H1 (cell line): Measurements from ENCODE around the gene AGRP. TPM values are rescaled to one million over a fixed set of nuclear protein-coding genes. Genes with fewer than 3 reads are reported as not detected.

Experiments used
- CTCF ChIA-PET: fragments of 300-600 bp; sonication (Branson Sonifier 250); formaldehyde crosslinking; loops from one replicate; lab custom pipeline; 2021; ENCODE audit not compliant: partially characterized antibody; lab: Charles Lee
- POLR2A ChIA-PET: fragments of 300-600 bp; sonication (Branson Sonifier 250); formaldehyde crosslinking; loops from one replicate; lab custom pipeline; 2021; ENCODE audit warnings: inconsistent platforms; ENCODE audit not compliant: partially characterized antibody; lab: Charles Lee
- DNase-seq, 2 experiments: peaks; one replicate each; pipeline versions ENCODE4 v3.0.0 to v3.0.0-alpha.2; 2010 to 2022; ENCODE audit warnings: low spot score in 2 of 2, low read depth in 1 of 2, mixed read lengths in 1 of 2
- FAIRE-seq: peaks from 2 replicates; lab custom pipeline; 2011; peaks lifted over from hg19 to GRCh38; lab: Jason Lieb, UNC
- H2AFZ ChIP-seq: 2 replicates; pipeline ENCODE4 v1.8.1; 2012; ENCODE audit warnings: low read length, inconsistent platforms
- H2AK5ac ChIP-seq: 2 replicates; pipeline ENCODE4 v1.6.1; 2013; ENCODE audit warnings: low read depth, low read length
- H2BK120ac ChIP-seq: replicated peaks from 2 replicates; pipeline ENCODE3; 2013; ENCODE audit warnings: low read depth, low read length, inconsistent platforms
- H2BK12ac ChIP-seq: 2 replicates; pipeline ENCODE4 v1.6.1; 2013; ENCODE audit warnings: low read depth, low read length
- H2BK15ac ChIP-seq: 2 replicates; pipeline ENCODE4 v1.6.1; 2013; ENCODE audit warnings: low read length
- H2BK20ac ChIP-seq: 2 replicates; pipeline ENCODE4 v1.6.1; 2013; ENCODE audit warnings: low read length
- H2BK5ac ChIP-seq: 2 replicates; pipeline ENCODE4 v1.6.1; 2013; ENCODE audit warnings: low read depth, low read length
- H3K14ac ChIP-seq: 2 replicates; pipeline ENCODE4 v1.6.1; 2013; ENCODE audit warnings: inconsistent platforms; ENCODE audit not compliant: insufficient read length
- H3K18ac ChIP-seq: 2 replicates; pipeline ENCODE4 v1.6.1; 2013; ENCODE audit warnings: low read length; ENCODE audit errors: extremely low read depth
- H3K23ac ChIP-seq: 2 replicates; pipeline ENCODE4 v1.6.1; 2013; ENCODE audit warnings: inconsistent platforms; ENCODE audit not compliant: insufficient read length
- H3K23me2 ChIP-seq: 2 replicates; pipeline ENCODE4 v1.6.1; 2013; ENCODE audit warnings: low read depth, low read length
- H3K27ac ChIP-seq: 2 replicates; pipeline ENCODE4 v1.6.1; 2011; ENCODE audit warnings: low read depth, low read length, inconsistent platforms
- H3K27me3 ChIP-seq, 4 experiments: replicated peaks in 1 of 4; 1 replicate in 1 of 4; 2 replicates in 3 of 4; pipeline versions ENCODE4 v1.6.1 to v1.8.1; 2011 to 2013; ENCODE audit warnings: low read length in 3 of 4, mild to moderate bottlenecking in 3 of 4, inconsistent platforms in 2 of 4, mixed read lengths in 2 of 4, moderate library complexity in 1 of 4; ENCODE audit not compliant: control insufficient read depth in 3 of 4, insufficient read depth in 3 of 4; ENCODE audit errors: extremely low read depth in 1 of 4
- H3K36me3 ChIP-seq, 4 experiments: 2 replicates each; pipeline versions ENCODE4 v1.6.1 to v1.8.1; 2011 to 2013; ENCODE audit warnings: mild to moderate bottlenecking in 4 of 4, low read length in 3 of 4, moderate library complexity in 2 of 4, control low read depth in 1 of 4, inconsistent platforms in 1 of 4; ENCODE audit not compliant: insufficient read depth in 4 of 4, control insufficient read depth in 2 of 4
- H3K4ac ChIP-seq: replicated peaks from 2 replicates; pipeline ENCODE3; 2013; ENCODE audit warnings: low read length, low read depth, mixed read lengths, inconsistent platforms; ENCODE audit not compliant: insufficient read length
- H3K4me1 ChIP-seq, 4 experiments: replicated peaks in 1 of 4; 1 replicate in 1 of 4; 2 replicates in 3 of 4; pipeline versions ENCODE4 v1.6.1 to v1.8.1; 2011 to 2013; ENCODE audit warnings: low read length in 3 of 4, inconsistent platforms in 2 of 4, mixed read lengths in 1 of 4; ENCODE audit not compliant: insufficient read depth in 4 of 4, control insufficient read depth in 3 of 4
- H3K4me2 ChIP-seq, 2 experiments: 2 replicates each; pipeline versions ENCODE4 v1.6.1 to v1.8.1; 2011 to 2013; ENCODE audit warnings: low read depth in 2 of 2, low read length in 2 of 2, control low read depth in 1 of 2, inconsistent platforms in 1 of 2, mild to moderate bottlenecking in 1 of 2; ENCODE audit not compliant: insufficient read depth in 1 of 2
- H3K4me3 ChIP-seq, 4 experiments: fragments of 200-600, 300-600 bp in 1 of 4; sonication (generic), shearing (Covaris generic), sonication (Bioruptor Twin) in 1 of 4; 2 replicates each; pipeline versions ENCODE4 v1.5.1 to v1.8.1; 2011 to 2016; ENCODE audit warnings: low read length in 4 of 4, low read depth in 3 of 4, control low read depth in 2 of 4, inconsistent platforms in 2 of 4, mild to moderate bottlenecking in 2 of 4, mixed read lengths in 1 of 4, moderate library complexity in 1 of 4; ENCODE audit not compliant: insufficient read depth in 2 of 4; ENCODE audit errors: extremely low read depth in 1 of 4
- H3K56ac ChIP-seq: replicated peaks from 2 replicates; pipeline ENCODE3; 2013; ENCODE audit warnings: low read depth, mild to moderate bottlenecking, mixed read lengths, low read length, inconsistent platforms; ENCODE audit not compliant: insufficient read length
- H3K79me1 ChIP-seq: 2 replicates; pipeline ENCODE4 v1.6.1; 2013; ENCODE audit warnings: low read depth, low read length, control low read depth
- H3K79me2 ChIP-seq, 2 experiments: 2 replicates each; pipeline versions ENCODE4 v1.6.1 to v1.8.1; 2012 to 2013; ENCODE audit warnings: low read length in 2 of 2, mild to moderate bottlenecking in 2 of 2, inconsistent platforms in 1 of 2; ENCODE audit not compliant: insufficient read depth in 2 of 2, control insufficient read depth in 1 of 2
- H3K9ac ChIP-seq, 4 experiments: replicated peaks in 1 of 4; 1 replicate in 1 of 4; 2 replicates in 3 of 4; pipeline versions ENCODE4 v1.6.1 to v1.8.1; 2011 to 2013; ENCODE audit warnings: low read depth in 3 of 4, low read length in 3 of 4, control low read depth in 2 of 4, mild to moderate bottlenecking in 2 of 4, moderate library complexity in 2 of 4, inconsistent platforms in 1 of 4; ENCODE audit errors: extremely low read depth in 1 of 4
- H3K9me3 ChIP-seq, 2 experiments: 2 replicates each; pipeline versions ENCODE4 v1.6.1 to v1.8.1; 2012 to 2013; ENCODE audit warnings: mild to moderate bottlenecking in 2 of 2, moderate library complexity in 2 of 2, control low read depth in 1 of 2, inconsistent platforms in 1 of 2, low read depth in 1 of 2, low read length in 1 of 2, mixed read lengths in 1 of 2; ENCODE audit not compliant: insufficient read depth in 2 of 2
- H4K20me1 ChIP-seq, 2 experiments: replicated peaks in 1 of 2; 2 replicates each; pipeline versions ENCODE3 to v1.8.1; 2011 to 2013; ENCODE audit warnings: inconsistent platforms in 2 of 2, low read length in 2 of 2, mild to moderate bottlenecking in 1 of 2; ENCODE audit not compliant: insufficient read depth in 2 of 2, control insufficient read depth in 1 of 2
- H4K5ac ChIP-seq: 2 replicates; pipeline ENCODE4 v1.6.1; 2013; ENCODE audit warnings: low read length, low read depth, mixed read lengths, inconsistent platforms; ENCODE audit not compliant: insufficient read length
- H4K8ac ChIP-seq: 2 replicates; pipeline ENCODE4 v1.8.0; 2013; ENCODE audit warnings: mild to moderate bottlenecking, moderate library complexity, low read length, inconsistent platforms; ENCODE audit not compliant: insufficient read depth; ENCODE audit errors: extremely low read depth
- H4K91ac ChIP-seq: replicated peaks from 2 replicates; pipeline ENCODE3; 2013; ENCODE audit warnings: low read length, mixed read lengths, inconsistent platforms; ENCODE audit not compliant: insufficient read length
- HDAC2 ChIP-seq, 2 experiments: fragments of 300-600 bp in 1 of 2; sonication (generic) in 1 of 2; IDR thresholded peaks; 2 replicates each; pipeline ENCODE4 v1.6.1; 2011 to 2012; ENCODE audit warnings: low read depth in 2 of 2, low read length in 2 of 2, mild to moderate bottlenecking in 2 of 2, moderate library complexity in 2 of 2, borderline replicate concordance in 1 of 2, inconsistent platforms in 1 of 2
- JUN ChIP-seq: IDR thresholded peaks from 2 replicates; pipeline ENCODE4 v1.6.1; 2011; ENCODE audit warnings: low read depth, mild to moderate bottlenecking, improper control_type of control experiment, low read length
- KDM1A ChIP-seq: fragments of 200-600, 300-600 bp; sonication (generic); IDR thresholded peaks from 2 replicates; pipeline ENCODE4 v1.7.1; 2016; ENCODE audit warnings: mild to moderate bottlenecking, low read length, borderline replicate concordance
- KDM4A ChIP-seq: IDR thresholded peaks from one replicate; pipeline ENCODE4 v1.7.1; 2012; ENCODE audit warnings: low read depth, mild to moderate bottlenecking, moderate library complexity, low read length, inconsistent platforms; ENCODE audit not compliant: severe bottlenecking
- KDM5A ChIP-seq: fragments of 200-600 bp; IDR thresholded peaks from 2 replicates; pipeline ENCODE4 v1.7.1; 2012; ENCODE audit warnings: mild to moderate bottlenecking, low read length, inconsistent platforms, mixed read lengths
- MAFK ChIP-seq: IDR thresholded peaks from 2 replicates; pipeline ENCODE4 v1.6.1; 2012; ENCODE audit warnings: low read depth, mild to moderate bottlenecking, improper control_type of control experiment, low read length
- RXRA ChIP-seq: IDR thresholded peaks from 2 replicates; pipeline ENCODE4 v1.6.1; 2011; ENCODE audit warnings: low read depth, mild to moderate bottlenecking, low read length, moderate library complexity; ENCODE audit not compliant: insufficient read depth
- SP4 ChIP-seq: IDR thresholded peaks from 2 replicates; pipeline ENCODE4 v1.6.1; 2012; ENCODE audit warnings: low read length, inconsistent platforms
- TAF1 ChIP-seq: IDR thresholded peaks from 2 replicates; pipeline ENCODE4 v1.6.1; 2011; ENCODE audit warnings: mild to moderate bottlenecking, low read depth, low read length
- TBP ChIP-seq: IDR thresholded peaks from 2 replicates; pipeline ENCODE4 v1.6.1; 2011; ENCODE audit warnings: low read depth, low read length, improper control_type of control experiment
- WGBS, 2 experiments: shearing (Covaris generic) in 1 of 2; methylation state at CpG; one replicate each; pipeline versions ENCODE4 v1.1.6 to v1.1.7; 2013 to 2015; ENCODE audit warnings: low lambda C conversion rate in 2 of 2, mixed read lengths in 2 of 2, inconsistent platforms in 1 of 2, low coverage in 1 of 2, missing lambda C conversion rate in 1 of 2; ENCODE audit not compliant: insufficient replicate concordance in 2 of 2, insufficient coverage in 1 of 2, insufficient read length in 1 of 2; ENCODE audit errors: extremely low coverage in 1 of 2, missing lambda C conversion rate in 1 of 2; 5-methylcytosine and 5-hydroxymethylcytosine counted together
- polyA plus RNA-seq, 7 experiments: library from polyadenylated mRNA; depleted of rRNA in 3 of 7; stranded (reverse) in 5 of 7; unstranded in 2 of 7; fragments of >200 nt in 5 of 7; fragments of 200-250 nt in 2 of 7; gene quantifications; 1 replicate in 5 of 7; 2 replicates in 1 of 7; 4 replicates in 1 of 7; pipeline versions ENCODE4 v1.2.1 to v1.2.3, GENCODE V29; 2011 to 2013; ENCODE audit warnings: missing spikeins in 2 of 7, mixed read lengths in 2 of 7
- total RNA-seq: library from RNA; stranded (reverse); fragmentation: NEBNext Ultra II Directional; extraction: Animal tissue kit (Norgen Biotek cat#: 25700); gene quantifications from 2 replicates; pipeline ENCODE4 v1.2.1, GENCODE V29; 2021

The AGRP gene
- total and polyA plus RNA-seq, 2 of the 8 experiments (the other 6 are each of a cell fraction or from before 2014, with no cell fraction given), result not detected

- Histone ChIP-seq H3K9me3 (no peaks in the 10 kb centered on the region), H4K91ac (peak within 1 kb of the TSS; percentile 56), H2AK5ac (0 out of 2 replicates have a peak within 1 kb of the TSS, but pooled peaks have one; percentile 48), H2BK120ac (no peak within 1 kb of the TSS), H3K4ac (no peak within 1 kb of the TSS), H4K5ac (no peak within 1 kb of the TSS), H3K56ac (no peak within 1 kb of the TSS), H3K4me3 (peak within 1 kb of the TSS; percentile 32 to 68 (median 48)), H4K20me1 (peaks cover 4 to 18% of the 10 kb centered on the region in 2 experiments), H3K36me3 (no peaks in the 10 kb centered on the region), H3K27me3 (peaks cover 58 to 99% (median 91%) of the 10 kb centered on the region in 4 experiments), H3K4me2 (peak within 1 kb of the TSS; percentile 85 to 92), H2BK5ac (no peak within 1 kb of the TSS), H3K79me2 (no peaks in the 10 kb centered on the region), H2BK15ac (0 out of 2 replicates have a peak within 1 kb of the TSS, but pooled peaks have one; percentile 53), H4K8ac (peak within 1 kb of the TSS; percentile 72), H3K23me2 (peaks cover 16% of the 10 kb centered on the region; the same call in 1 of the 2 replicates), H3K23ac (no peak within 1 kb of the TSS), H3K27ac (no peak within 1 kb of the TSS), H3K79me1 (no peaks in the 10 kb centered on the region), H3K9ac (no peak within 1 kb of the TSS; a peak in 1 of 7 replicates), H3K4me1 (peaks cover 0 to 12% (median 8%) of the 10 kb centered on the region in 4 experiments; a peak in 6 of 7 replicates), H3K14ac (no peak within 1 kb of the TSS), H2BK20ac (peak within 1 kb of the TSS; percentile 5; the same call in 1 of the 2 replicates), H3K18ac (peak within 1 kb of the TSS; percentile 78), H2BK12ac (peak within 1 kb of the TSS; percentile 39; the same call in 1 of the 2 replicates), H2AFZ (peak within 1 kb of the TSS; percentile 6; the same call in 1 of the 2 replicates)
- TF ChIP-seq TAF1, result peak; percentile 49; the same call in 1 of the 2 replicates
- no peak for TF ChIP-seq SP4
- TF ChIP-seq MAFK, result no peak
- no peak for TF ChIP-seq KDM1A
- no peak for TF ChIP-seq JUN
- no peak for TF ChIP-seq KDM5A
- no peak for TF ChIP-seq HDAC2 (IDR thresholded peaks at IDR 0.05; ENCODE audit: borderline replicate concordance in 1 of 2, low read depth in 2 of 2, low read length in 2 of 2)
- no peak for TF ChIP-seq RXRA
- peak; percentile 33; the same call in 1 of the 2 replicates for TF ChIP-seq TBP
- TF ChIP-seq KDM4A, result no peak
- POLR2A ChIA-PET, result interaction anchor here (1.5 to 3.0 kb wide), 5 partner anchors 11 to 120 kb away, joined by 4 to 14 read pairs (median 5); no protein-coding TSS in a partner anchor
- DNase-seq, result peak in 1 of 2 experiments; percentile 67
- no peak for FAIRE-seq
- WGBS, 2 experiments, result 28% methylated on average over 23 of the region's 45 CpGs; no CpG with 5 or more reads in 1 of the 2 experiments
- CTCF ChIA-PET, result interaction anchor here (0.6 to 2.9 kb wide), 9 partner anchors 12 to 287 kb away, joined by 3 to 12 read pairs (median 4); partner anchors contain the start of genes ACD and CARMIL2
Measured at GRCh38 chr16:67528222-67528869, 45.0 kb upstream of the AGRP start, which contains the start of gene RIPOR1. RIPOR1 (plus strand) TSS chr16:67528829; CDS start chr16:67538447, 9,618 bp downstream.
